Right lobe of liver (tissue), 6 donors: ENCODE measurements around the gene WNK1. TPM values are rescaled to one million over a fixed set of nuclear protein-coding genes. Genes with fewer than 3 reads are reported as not detected.

Experiments used
- ATAC-seq, 4 donors: fragments of 200-7000 bp; cut with Tn5 transposase; one replicate each; pipeline ENCODE4 v1.9.1; 2020; ENCODE audit warnings: mild to moderate bottlenecking in 4 of 4, moderate library complexity in 4 of 4
- DNase-seq, 3 donors: peaks; one replicate each; pipeline ENCODE4 v3.0.0-alpha.2; 2020
- H3K27ac ChIP-seq, 3 donors: fragments of 200-600 bp; one replicate each; pipeline ENCODE4 v1.8.0; 2022
- H3K27me3 ChIP-seq, 2 donors: fragments of 200-600 bp; one replicate each; pipeline ENCODE4 v1.8.0; 2022
- H3K36me3 ChIP-seq, 4 donors: fragments of 200-600 bp; sonication (generic) in 1 of 4; one replicate each; pipeline versions ENCODE4 v1.5.1 to v1.8.0; 2017 to 2022; ENCODE audit warnings: control low read depth in 1 of 4
- H3K4me1 ChIP-seq, 4 donors: fragments of 200-600 bp; sonication (generic) in 1 of 4; one replicate each; pipeline versions ENCODE4 v1.5.1 to v1.8.0; 2017 to 2022; ENCODE audit warnings: control low read depth in 1 of 4
- H3K4me3 ChIP-seq, 3 donors: fragments of 200-600 bp; one replicate each; pipeline ENCODE4 v1.8.0; 2022
- H3K9me3 ChIP-seq, 4 donors: fragments of 200-600 bp; sonication (generic) in 1 of 4; one replicate each; pipeline versions ENCODE4 v1.5.1 to v1.8.0; 2017 to 2022; ENCODE audit warnings: control low read depth in 1 of 4
- CTCF ChIP-seq, 4 donors: fragments of 200-600 bp in 3 of 4; fragments of 450-650 bp in 1 of 4; IDR thresholded peaks; one replicate each; pipeline versions ENCODE4 v1.5.1 to v1.8.0; 2016 to 2022; ENCODE audit warnings: antibody characterized with exemption in 4 of 4, mild to moderate bottlenecking in 2 of 4
- POLR2A ChIP-seq: fragments of 450-650 bp; IDR thresholded peaks from one replicate; pipeline ENCODE4 v1.6.1; 2017; ENCODE audit warnings: antibody characterized with exemption, mild to moderate bottlenecking
- WGBS: methylation state at CpG from one replicate; pipeline ENCODE4 v1.1.6; 2018; ENCODE audit warnings: low coverage, low lambda C conversion rate; ENCODE audit not compliant: insufficient coverage; ENCODE audit errors: missing lambda C conversion rate; 5-methylcytosine and 5-hydroxymethylcytosine counted together
- intact Hi-C, 2 donors: fragments of 100-400 bp; cut with DNase I; formaldehyde crosslinking; loops; one replicate each; pipeline versions ENCODE4 v1.11.2 to v1.14.1; 2022
- total RNA-seq, 6 experiments: library from RNA; depleted of rRNA in 2 of 6; stranded (reverse); fragments of >200 nt in 2 of 6; fragmentation: NEBNext Ultra II Directional in 3 of 6; extraction: Animal tissue kit (Norgen Biotek cat#: 25700) in 3 of 6; gene quantifications; one replicate each; pipeline versions ENCODE4 v1.1.0 to v1.2.4, GENCODE V29; 2016 to 2023
- donor health status: DM: no; HTN: yes; CAD: no.
- donor health status: DM: no; HTN: no; CAD: no.
- donor health status: DM: no; HTN: no; CAD: no.
- donor health status: DM: no; HTN: yes; CAD: no.
- donor health status: DM: no; HTN: yes; CAD: no.

Gene WNK1
- total RNA-seq, 6 experiments from 2014 or later: 72.0 to 115 (median 93.1) TPM

- TF ChIP-seq POLR2A (no peak), CTCF (IDR thresholded peaks at IDR 0.05) (no peak)
- no peak overlapping the region for H3K27ac ChIP-seq
- no peaks in the 10 kb centered on the region for H3K36me3 ChIP-seq
- H3K4me3 ChIP-seq: no peak overlapping the region
- H3K27me3 ChIP-seq: no peaks in the 10 kb centered on the region
- ATAC-seq (no peak), DNase-seq (no peak)
- no peaks in the 10 kb centered on the region for H3K4me1 ChIP-seq
- intact Hi-C loops: loop anchor here in 1 of 2 donors (10.0 kb wide), 1 partner anchor 74 kb away; the partner anchor contains the start of gene NINJ2
- WGBS: 78% methylated on average over 2 of the region's 2 CpGs
- H3K9me3 ChIP-seq: no peaks in the 10 kb centered on the region
Measured at GRCh38 chr12:738712-739111, 13.7 kb upstream of the WNK1 start.

DNA sequence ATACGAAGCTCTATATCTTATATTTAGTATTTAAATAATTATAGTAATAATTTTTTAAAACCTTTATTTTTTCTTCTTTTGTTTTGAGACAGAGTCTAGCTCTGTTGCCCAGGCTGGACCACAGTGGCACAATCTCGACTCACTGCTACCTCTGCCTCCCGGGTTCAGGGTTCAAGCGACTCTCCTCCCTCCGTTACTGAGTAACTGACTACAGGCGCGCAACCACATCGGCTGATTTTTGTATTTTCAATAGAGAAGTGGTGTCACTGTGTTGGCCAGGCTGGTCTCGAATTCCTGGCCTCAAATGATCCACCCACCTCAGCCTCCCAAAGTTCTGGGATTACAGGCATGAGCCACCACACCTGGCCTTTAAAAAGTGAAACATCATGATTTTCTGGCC lies 13.0 kb upstream of the WNK1 start:
- H3K27ac ChIP-seq: no peak overlapping the region
- intact Hi-C loops: loop anchor here in 1 of 2 donors (10.0 kb wide), 1 partner anchor 75 kb away; the partner anchor contains the start of gene NINJ2
- H3K4me1 ChIP-seq: no peaks in the 10 kb centered on the region
- no peaks in the 10 kb centered on the region for H3K27me3 ChIP-seq
- DNase-seq (no peak), ATAC-seq (no peak)
- no peak overlapping the region for H3K4me3 ChIP-seq
- H3K9me3 ChIP-seq: no peaks in the 10 kb centered on the region
- TF ChIP-seq CTCF (IDR thresholded peaks at IDR 0.05) (no peak), POLR2A (no peak)
- no peaks in the 10 kb centered on the region for H3K36me3 ChIP-seq
- 81% methylated on average over 6 of the region's 9 CpGs for WGBS

DNA sequence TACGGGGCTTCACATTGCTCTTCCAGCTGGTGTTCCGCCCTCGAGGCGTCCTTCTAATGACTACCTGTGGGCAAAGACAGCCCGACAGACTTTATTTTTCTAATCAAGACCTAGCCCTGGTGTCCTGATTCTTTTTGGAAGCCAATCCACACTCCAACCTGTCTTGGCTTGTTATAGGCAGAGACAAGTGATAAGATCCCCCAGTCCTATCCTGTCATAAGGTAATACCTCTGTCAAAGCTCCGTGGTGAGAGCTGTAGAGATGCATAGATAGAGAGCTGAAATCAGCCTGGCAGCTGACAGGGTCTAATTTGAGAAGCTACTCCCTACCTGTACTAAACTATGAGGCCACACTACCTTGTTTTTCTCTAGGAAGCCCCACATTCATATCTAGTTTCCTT lies 11.5 kb upstream of the WNK1 start:
- H3K4me1 ChIP-seq: no peaks in the 10 kb centered on the region
- no peak for ATAC-seq
- no peak for DNase-seq
- H3K9me3 ChIP-seq: no peaks in the 10 kb centered on the region
- H3K27ac ChIP-seq: no peak overlapping the region
- H3K4me3 ChIP-seq: no peak overlapping the region
- H3K36me3 ChIP-seq: no peaks in the 10 kb centered on the region
- WGBS: 85% methylated on average over 6 of the region's 6 CpGs
- TF ChIP-seq POLR2A: no peak
- TF ChIP-seq CTCF (IDR thresholded peaks at IDR 0.05): no peak
- intact Hi-C loops: no loop called here
- H3K27me3 ChIP-seq: no peaks in the 10 kb centered on the region

GRCh38 chr12:749751-750270 lies 2.6 kb upstream of the WNK1 start:
- no peaks in the 10 kb centered on the region for H3K36me3 ChIP-seq
- DNase-seq (no peak), ATAC-seq (no peak)
- no peaks in the 10 kb centered on the region for H3K27me3 ChIP-seq
- intact Hi-C loops: loop anchor here in 1 of 2 donors (5.0 kb wide), 1 partner anchor 178 kb away; no protein-coding TSS in a partner anchor
- WGBS: 67% methylated on average over 1 of the region's 1 CpG
- peaks cover 0 to 10% (median 3%) of the 10 kb centered on the region in 4 donors for H3K4me1 ChIP-seq
- no peak overlapping the region for H3K4me3 ChIP-seq
- TF ChIP-seq POLR2A (no peak), CTCF (IDR thresholded peaks at IDR 0.05) (no peak)
- no peak overlapping the region for H3K27ac ChIP-seq
- no peaks in the 10 kb centered on the region for H3K9me3 ChIP-seq
